Measurements from ENCODE around the gene ALMS1. TPM values are rescaled to one million over a fixed set of nuclear protein-coding genes. Genes with fewer than 3 reads are reported as not detected.
"Not testable (repeated sequence)": the region's sequence is repeated elsewhere in the genome, so short reads cannot be mapped to it uniquely, and the experiment has no call there.

The ALMS1 gene
- total RNA-seq, 2 experiments from 2014 or later, result 20.4 to 22.7 TPM

DNA sequence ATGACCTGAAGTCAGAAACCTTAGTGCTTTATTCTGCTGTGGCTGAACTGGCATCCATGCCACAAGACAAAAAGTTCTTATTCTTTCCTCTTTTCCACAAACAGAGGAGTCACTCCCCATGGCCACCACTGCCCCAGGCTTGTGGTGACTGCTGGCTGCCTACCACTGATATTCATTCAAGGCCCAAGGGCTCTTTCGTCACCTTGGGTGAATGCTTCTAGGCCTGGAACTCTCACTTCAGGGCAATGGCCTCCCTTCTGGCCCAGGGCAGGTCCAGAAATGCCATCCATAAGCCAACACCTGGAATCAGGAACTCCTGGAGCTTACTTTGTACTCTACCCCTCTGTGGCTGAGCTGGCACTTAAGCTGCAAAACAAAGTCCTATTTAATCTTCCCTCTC is 146.7 kb downstream of the ALMS1 start:
- Mint-ChIP-seq H3K27me3 (no peaks in the 10 kb centered on the region), H3K36me3 (peaks cover 87% of the 10 kb centered on the region), H3K27ac (no peak overlapping the region), H3K4me3 (no peak overlapping the region), H3K9me3 (peaks cover 36% of the 10 kb centered on the region), H3K4me1 (ENCODE audit: low read depth) (no peaks in the 10 kb centered on the region)
- CTCF ChIA-PET, result no interaction called here
- POLR2A ChIA-PET, result no interaction called here
- no peak for DNase-seq
- intact Hi-C loops (cut with micrococcal nuclease), result no loop called here

- Mint-ChIP-seq H3K36me3 (peaks cover 62% of the 10 kb centered on the region), H3K9me3 (peaks cover 16% of the 10 kb centered on the region), H3K4me3 (no peak overlapping the region), H3K27me3 (no peaks in the 10 kb centered on the region), H3K4me1 (ENCODE audit: low read depth) (no peaks in the 10 kb centered on the region), H3K27ac (no peak overlapping the region)
- intact Hi-C loops (cut with micrococcal nuclease), result no loop called here
- CTCF ChIA-PET, result no interaction called here
- POLR2A ChIA-PET, result no interaction called here
- no peak for DNase-seq
Measured at GRCh38 chr2:73536133-73536840, 150.7 kb downstream of the ALMS1 start.

GRCh38 chr2:73560875-73561274 is 175.2 kb downstream of the ALMS1 start:
- CTCF ChIA-PET, H3K4me3 Mint-ChIP-seq: not testable (repeated sequence)

DNA sequence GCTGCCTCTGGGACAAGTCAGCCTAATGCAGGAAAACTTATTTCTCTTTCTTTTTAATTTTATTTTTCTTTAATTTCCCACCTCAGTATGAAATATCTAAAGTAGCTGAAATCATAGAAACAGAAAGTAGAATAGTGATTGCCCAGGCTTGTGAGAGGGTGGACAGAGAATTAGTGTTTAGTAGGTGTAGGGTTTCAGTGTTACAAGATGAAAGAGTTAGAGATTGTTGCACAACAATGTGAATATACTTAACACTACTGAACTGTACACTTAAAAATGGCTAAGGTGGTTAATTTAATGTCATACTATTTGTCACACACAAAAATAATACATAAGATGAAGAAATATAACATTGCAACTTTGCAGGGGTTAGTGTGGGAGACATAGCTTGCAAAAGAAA is 175.8 kb downstream of the ALMS1 start:
- CTCF ChIA-PET, result no interaction called here
- Mint-ChIP-seq H3K36me3 (peaks cover 23% of the 10 kb centered on the region), H3K27me3 (no peaks in the 10 kb centered on the region), H3K4me1 (ENCODE audit: low read depth) (no peaks in the 10 kb centered on the region), H3K27ac (no peak overlapping the region), H3K4me3 (no peak overlapping the region), H3K9me3 (no peaks in the 10 kb centered on the region)
- no peak for DNase-seq
- intact Hi-C loops (cut with micrococcal nuclease), result no loop called here
- POLR2A ChIA-PET, result no interaction called here

More at GRCh38 chr2:73560875-73561274, 175.2 kb downstream of the ALMS1 start:
- H3K4me1 Mint-ChIP-seq (ENCODE audit: low read depth); DNase-seq; H3K9me3 Mint-ChIP-seq; H3K27ac Mint-ChIP-seq; POLR2A ChIA-PET; intact Hi-C loops (cut with micrococcal nuclease); H3K27me3 Mint-ChIP-seq: not testable (repeated sequence)
- H3K36me3 Mint-ChIP-seq, result peaks cover 23% of the 10 kb centered on the region

DNA sequence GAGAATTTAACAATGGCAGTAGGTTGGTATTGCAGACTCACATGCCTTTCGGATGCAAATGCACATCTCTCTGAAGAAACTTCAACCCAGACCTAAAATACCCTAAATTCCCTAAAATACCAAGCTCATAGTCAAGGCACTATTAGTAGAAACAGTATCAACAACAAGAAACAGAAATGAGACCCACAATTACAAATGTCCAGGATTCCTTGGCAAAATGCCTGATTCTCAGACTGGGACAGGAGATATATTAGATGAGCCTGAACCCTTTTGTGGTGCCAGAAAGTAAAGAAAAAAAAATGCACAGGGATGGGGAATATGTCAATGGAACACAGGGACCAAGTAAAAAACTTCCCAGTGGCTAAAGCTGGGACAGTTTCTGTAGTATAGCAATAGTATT is 179.3 kb downstream of the ALMS1 start:
- Mint-ChIP-seq H3K4me3 (no peak overlapping the region), H3K27me3 (no peaks in the 10 kb centered on the region), H3K9me3 (no peaks in the 10 kb centered on the region), H3K36me3 (peaks cover 14% of the 10 kb centered on the region), H3K27ac (no peak overlapping the region), H3K4me1 (ENCODE audit: low read depth) (no peaks in the 10 kb centered on the region)
- ChIA-PET POLR2A (no interaction called here), CTCF (no interaction called here)
- DNase-seq, result no peak
- intact Hi-C loops (cut with micrococcal nuclease), result no loop called here

DNA sequence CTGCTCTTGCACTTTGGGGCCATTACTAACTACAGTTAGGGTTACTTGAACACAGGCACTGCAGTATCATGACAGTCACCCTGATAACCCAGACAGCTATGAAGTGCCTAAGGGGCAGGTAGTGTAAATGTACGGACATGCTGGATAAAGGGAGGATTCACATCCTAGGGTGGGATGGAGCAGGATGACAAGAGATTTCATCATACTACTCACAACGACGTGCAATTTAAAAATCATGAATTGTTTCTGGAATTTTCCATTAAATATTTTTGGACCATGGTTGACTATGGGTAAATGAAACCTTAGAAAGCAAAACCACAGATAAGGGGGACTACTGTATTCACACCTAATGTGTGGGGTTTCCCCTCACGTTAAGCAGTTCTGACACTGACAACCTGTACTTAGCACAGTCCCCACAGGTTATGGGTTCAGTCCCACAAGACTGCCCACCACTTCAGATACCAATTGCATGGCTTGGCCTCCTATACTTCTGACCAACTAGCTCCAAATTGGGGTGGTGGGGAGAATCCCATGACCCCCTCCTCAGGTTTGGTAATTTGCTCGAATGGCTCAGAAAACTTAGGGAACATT is 180.7 kb downstream of the ALMS1 start:
- DNase-seq, result no peak
- ChIA-PET CTCF (no interaction called here), POLR2A (no interaction called here)
- Mint-ChIP-seq H3K27me3 (no peaks in the 10 kb centered on the region), H3K9me3 (no peaks in the 10 kb centered on the region), H3K27ac (no peak overlapping the region), H3K4me3 (no peak overlapping the region), H3K4me1 (ENCODE audit: low read depth) (no peaks in the 10 kb centered on the region), H3K36me3 (peaks cover 7% of the 10 kb centered on the region)
- intact Hi-C loops (cut with micrococcal nuclease), result no loop called here

DNA sequence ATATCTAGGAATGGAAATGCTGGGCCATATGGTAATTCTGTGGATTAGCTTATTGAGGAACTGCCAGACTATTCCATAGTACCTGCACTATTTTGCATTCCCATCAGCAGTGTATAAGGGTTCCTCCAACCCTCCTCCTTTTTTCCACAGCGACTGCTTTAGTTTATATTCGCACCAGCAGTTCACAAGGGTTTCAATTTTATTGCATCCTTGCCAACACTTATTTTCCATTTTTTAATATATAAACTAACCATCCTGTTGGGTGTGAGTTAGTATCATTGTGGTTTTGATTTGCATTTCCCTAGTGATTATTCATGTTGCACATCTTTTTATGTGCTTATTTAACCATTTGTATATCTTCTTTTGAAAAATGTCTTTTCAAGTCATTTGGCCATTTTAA is 189.6 kb downstream of the ALMS1 start:
- ChIA-PET CTCF (no interaction called here), POLR2A (no interaction called here)
- intact Hi-C loops (cut with micrococcal nuclease), result no loop called here
- no peak overlapping the region for H3K4me3 Mint-ChIP-seq
- H3K9me3 Mint-ChIP-seq, result peaks cover 8% of the 10 kb centered on the region
- H3K27me3 Mint-ChIP-seq, result no peaks in the 10 kb centered on the region
- peaks cover 2% of the 10 kb centered on the region for H3K4me1 Mint-ChIP-seq (ENCODE audit: low read depth)
- no peak overlapping the region for H3K27ac Mint-ChIP-seq
- H3K36me3 Mint-ChIP-seq, result peaks cover 20% of the 10 kb centered on the region
- DNase-seq, result no peak

- Mint-ChIP-seq H3K36me3 (peaks cover 37% of the 10 kb centered on the region), H3K4me1 (ENCODE audit: low read depth) (peaks cover 7% of the 10 kb centered on the region), H3K27ac (no peak overlapping the region), H3K27me3 (no peaks in the 10 kb centered on the region), H3K9me3 (peaks cover 25% of the 10 kb centered on the region), H3K4me3 (no peak overlapping the region)
- CTCF ChIA-PET, result interaction anchor here (0.7 kb wide), 1 partner anchor 720 kb away, joined by 3 read pairs; no protein-coding TSS in a partner anchor
- POLR2A ChIA-PET, result no interaction called here
- DNase-seq, result no peak
- intact Hi-C loops (cut with micrococcal nuclease), result no loop called here
Measured at GRCh38 chr2:73582364-73582763, 196.7 kb downstream of the ALMS1 start.

DNA sequence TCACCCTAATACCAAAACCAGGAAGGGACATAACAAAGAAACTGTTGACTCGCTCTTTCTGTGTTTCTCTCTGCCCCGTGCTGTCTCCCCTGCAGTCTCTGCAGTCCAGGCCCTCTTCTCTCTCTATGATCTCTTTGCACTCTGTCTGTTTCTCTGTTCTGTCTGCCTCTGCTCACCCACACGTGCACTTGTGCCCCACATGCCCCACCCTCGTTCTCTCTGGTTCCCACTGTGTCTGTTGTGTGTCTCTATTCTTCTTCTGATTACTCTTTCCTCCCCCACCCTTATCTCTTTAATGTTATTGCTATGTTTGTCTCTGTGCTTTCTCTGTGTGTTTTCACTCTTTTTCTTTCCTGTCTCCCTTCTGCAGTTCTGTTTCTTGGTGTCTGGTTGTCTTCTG is 202.5 kb downstream of the ALMS1 start:
- no peak overlapping the region for H3K27ac Mint-ChIP-seq
- ChIA-PET CTCF (no interaction called here), POLR2A (no interaction called here)
- DNase-seq, result no peak
- H3K4me1 Mint-ChIP-seq (ENCODE audit: low read depth), result no peaks in the 10 kb centered on the region
- peaks cover 15% of the 10 kb centered on the region for H3K36me3 Mint-ChIP-seq
- no peaks in the 10 kb centered on the region for H3K27me3 Mint-ChIP-seq
- no peak overlapping the region for H3K4me3 Mint-ChIP-seq
- peaks cover 7% of the 10 kb centered on the region for H3K9me3 Mint-ChIP-seq
- intact Hi-C loops (cut with micrococcal nuclease), result no loop called here

DNA sequence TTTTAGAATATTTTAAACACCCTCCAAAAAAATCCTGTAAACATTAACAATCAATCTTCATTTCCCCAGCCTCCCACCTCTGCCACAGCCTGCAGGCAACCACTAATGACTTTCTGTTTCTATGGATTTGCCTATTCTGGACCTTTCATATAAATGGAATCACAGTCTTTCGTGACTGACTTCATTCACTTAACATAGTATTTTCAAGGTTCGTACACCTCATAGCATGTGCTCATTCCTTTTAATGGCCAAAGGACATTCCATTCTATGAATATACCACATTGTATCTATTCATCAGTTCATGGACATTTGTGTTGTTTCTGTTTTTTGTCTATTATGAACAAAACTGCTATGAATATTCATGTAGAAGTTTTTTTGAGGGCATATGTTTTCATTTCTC is 208.0 kb downstream of the ALMS1 start:
- H3K4me3 Mint-ChIP-seq, result no peak overlapping the region
- intact Hi-C loops (cut with micrococcal nuclease), result no loop called here

DNA sequence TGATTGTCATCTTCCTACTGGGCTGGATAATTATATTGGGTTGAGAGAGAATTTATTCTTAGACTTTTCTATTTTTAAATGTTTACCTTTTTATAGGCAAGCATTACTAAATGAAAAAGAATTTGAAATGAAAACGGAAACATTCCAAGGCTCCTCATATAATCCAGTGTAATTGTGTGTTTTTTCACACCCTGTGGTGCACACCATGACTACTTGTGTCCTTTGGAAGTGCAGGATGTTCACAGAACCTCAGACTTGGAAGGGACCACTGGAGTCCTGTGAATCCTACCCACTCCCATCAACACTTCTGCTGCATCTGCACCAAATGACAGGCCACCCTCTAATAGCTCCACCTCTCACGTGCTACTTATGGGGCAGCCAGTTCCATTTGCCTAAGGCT is 208.6 kb downstream of the ALMS1 start:
- POLR2A ChIA-PET, result no interaction called here

More for the DNA sequence above, 208.0 kb downstream of the ALMS1 start:
- DNase-seq, result no peak
- Mint-ChIP-seq H3K36me3 (peaks cover 18% of the 10 kb centered on the region), H3K4me1 (ENCODE audit: low read depth) (no peaks in the 10 kb centered on the region), H3K9me3 (no peaks in the 10 kb centered on the region), H3K27ac (no peak overlapping the region), H3K27me3 (no peaks in the 10 kb centered on the region)
- ChIA-PET CTCF (no interaction called here), POLR2A (no interaction called here)

DNA sequence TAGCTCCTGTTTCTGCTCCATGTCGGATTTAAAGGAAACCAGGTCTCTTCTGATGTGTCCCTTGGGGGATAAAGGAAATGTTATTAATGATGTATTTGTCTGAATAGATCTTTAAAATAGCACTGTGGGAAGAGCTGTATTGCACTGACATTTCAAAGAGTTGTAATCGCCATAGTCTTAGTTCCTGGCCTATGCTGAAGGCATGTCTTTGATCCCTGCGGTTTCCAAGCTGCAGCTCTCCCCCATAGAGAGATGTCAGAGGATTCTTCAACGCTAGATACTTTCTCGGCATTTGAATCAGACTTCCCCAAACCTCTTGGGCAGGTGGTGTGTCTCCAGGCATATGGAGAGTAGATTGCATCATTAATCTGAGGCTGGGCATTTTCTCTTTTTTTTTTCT is 216.1 kb downstream of the ALMS1 start:
- H3K27ac Mint-ChIP-seq, result no peak overlapping the region
- peaks cover 22% of the 10 kb centered on the region for H3K36me3 Mint-ChIP-seq
- intact Hi-C loops (cut with micrococcal nuclease), result no loop called here
- POLR2A ChIA-PET, result no interaction called here
- CTCF ChIA-PET, result no interaction called here
- no peaks in the 10 kb centered on the region for H3K9me3 Mint-ChIP-seq
- H3K4me1 Mint-ChIP-seq (ENCODE audit: low read depth), result peaks cover 6% of the 10 kb centered on the region
- no peak for DNase-seq
- no peak overlapping the region for H3K4me3 Mint-ChIP-seq
- H3K27me3 Mint-ChIP-seq, result no peaks in the 10 kb centered on the region

More for the DNA sequence above, 208.6 kb downstream of the ALMS1 start:
- H3K27me3 Mint-ChIP-seq, result no peaks in the 10 kb centered on the region
- CTCF ChIA-PET, result no interaction called here
- H3K4me1 Mint-ChIP-seq (ENCODE audit: low read depth), result no peaks in the 10 kb centered on the region
- DNase-seq, result no peak
- H3K27ac Mint-ChIP-seq, result no peak overlapping the region
- peaks cover 18% of the 10 kb centered on the region for H3K36me3 Mint-ChIP-seq
- H3K9me3 Mint-ChIP-seq, result no peaks in the 10 kb centered on the region
- H3K4me3 Mint-ChIP-seq, result no peak overlapping the region
- intact Hi-C loops (cut with micrococcal nuclease), result no loop called here

DNA sequence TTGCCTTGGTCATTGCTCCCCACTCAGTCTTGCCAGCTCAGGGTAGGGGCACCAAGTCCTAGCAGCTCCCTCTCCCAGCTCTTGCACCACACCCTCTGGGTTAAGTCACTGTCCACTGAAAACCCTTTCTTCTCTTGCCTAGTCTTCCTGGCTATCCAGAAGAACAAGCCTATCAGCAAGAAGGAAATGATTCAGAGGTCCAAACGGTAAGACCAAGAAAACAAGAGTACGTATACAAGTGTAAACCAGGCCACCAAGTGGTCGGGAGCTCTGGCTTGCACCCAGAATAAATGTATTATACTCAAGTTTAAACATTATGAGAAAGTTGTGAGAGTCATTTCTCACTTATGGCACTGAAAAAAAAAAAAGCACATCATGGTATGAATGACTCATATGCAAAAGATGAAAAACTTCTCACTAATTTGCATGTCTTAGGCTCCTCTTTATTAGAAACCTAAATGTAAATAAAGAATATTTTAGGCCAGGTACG is 217.5 kb downstream of the ALMS1 start:
- Mint-ChIP-seq H3K27ac (peak overlapping the region; percentile 46), H3K36me3 (peaks cover 26% of the 10 kb centered on the region)
- H3K4me3 Mint-ChIP-seq; H3K9me3 Mint-ChIP-seq; intact Hi-C loops (cut with micrococcal nuclease); CTCF ChIA-PET; H3K4me1 Mint-ChIP-seq (ENCODE audit: low read depth); H3K27me3 Mint-ChIP-seq; POLR2A ChIA-PET: not testable (repeated sequence)
- DNase-seq, result peak; percentile 56

Data from activated CD4-positive, alpha-beta memory T cell treated with anti-CD3 and anti-CD28 coated beads for 36 hours (primary cell).